Liver (tissue), 3 donors: Measurements from ENCODE around the gene TXNDC8.

Source experiments
- EGR1 ChIP-seq, 2 donors: IDR thresholded peaks; 2 replicates each; pipeline ENCODE4 v1.6.1; 2016 to 2018; ENCODE audit warnings: antibody characterized with exemption in 2 of 2, low read depth in 2 of 2
- FOXA1 ChIP-seq: IDR thresholded peaks from 2 replicates; pipeline ENCODE4 v1.6.1; 2016; ENCODE audit warnings: antibody characterized with exemption
- GABPA ChIP-seq, 2 donors: IDR thresholded peaks in 1 of 2; conservative IDR thresholded peaks in 1 of 2; 2 replicates each; pipeline ENCODE4 v1.6.1; 2016; ENCODE audit warnings: antibody characterized with exemption in 2 of 2, mild to moderate bottlenecking in 1 of 2, moderate library complexity in 1 of 2
- MAX ChIP-seq: IDR thresholded peaks from 2 replicates; pipeline ENCODE4 v1.6.1; 2016; ENCODE audit warnings: antibody characterized with exemption
- NR2F2 ChIP-seq: IDR thresholded peaks from 2 replicates; pipeline ENCODE4 v1.6.1; 2016; ENCODE audit warnings: antibody characterized with exemption
- RAD21 ChIP-seq, 2 donors: IDR thresholded peaks; 2 replicates each; pipeline ENCODE4 v1.6.1; 2016; ENCODE audit warnings: antibody characterized with exemption in 2 of 2, mild to moderate bottlenecking in 2 of 2
- RXRA ChIP-seq, 2 donors: IDR thresholded peaks; 2 replicates each; pipeline ENCODE4 v1.6.1; 2017 to 2018; ENCODE audit warnings: antibody characterized with exemption in 2 of 2, mild to moderate bottlenecking in 1 of 2
- SP1 ChIP-seq: IDR thresholded peaks from 2 replicates; pipeline ENCODE4 v1.6.1; 2018; ENCODE audit warnings: antibody characterized with exemption, mild to moderate bottlenecking
- TAF1 ChIP-seq: conservative IDR thresholded peaks from 2 replicates; pipeline ENCODE4 v1.6.1; 2016; ENCODE audit warnings: antibody characterized with exemption, mild to moderate bottlenecking
- TF ChIP-seq, protein P1 (sequence below): fragments of 150-350 bp; IDR thresholded peaks from 2 replicates; pipeline ENCODE4 v1.5.1; 2017; ENCODE audit warnings: improper control_type of control experiment, low read depth, low read length; ENCODE audit not compliant: missing input control
- TF ChIP-seq, protein P2 (sequence below): IDR thresholded peaks from 2 replicates; pipeline ENCODE4 v1.6.1; 2016; ENCODE audit warnings: antibody characterized with exemption, mild to moderate bottlenecking
- TF ChIP-seq, protein P3 (sequence below): IDR thresholded peaks from 2 replicates; pipeline ENCODE4 v1.6.1; 2016; ENCODE audit warnings: antibody characterized with exemption
- TF ChIP-seq, protein P4 (sequence below): IDR thresholded peaks from 2 replicates; pipeline ENCODE4 v1.6.1; 2016; ENCODE audit warnings: antibody characterized with exemption
- donor health status: healthy.
- donor health status: healthy.

- TF ChIP-seq, protein P1, sequence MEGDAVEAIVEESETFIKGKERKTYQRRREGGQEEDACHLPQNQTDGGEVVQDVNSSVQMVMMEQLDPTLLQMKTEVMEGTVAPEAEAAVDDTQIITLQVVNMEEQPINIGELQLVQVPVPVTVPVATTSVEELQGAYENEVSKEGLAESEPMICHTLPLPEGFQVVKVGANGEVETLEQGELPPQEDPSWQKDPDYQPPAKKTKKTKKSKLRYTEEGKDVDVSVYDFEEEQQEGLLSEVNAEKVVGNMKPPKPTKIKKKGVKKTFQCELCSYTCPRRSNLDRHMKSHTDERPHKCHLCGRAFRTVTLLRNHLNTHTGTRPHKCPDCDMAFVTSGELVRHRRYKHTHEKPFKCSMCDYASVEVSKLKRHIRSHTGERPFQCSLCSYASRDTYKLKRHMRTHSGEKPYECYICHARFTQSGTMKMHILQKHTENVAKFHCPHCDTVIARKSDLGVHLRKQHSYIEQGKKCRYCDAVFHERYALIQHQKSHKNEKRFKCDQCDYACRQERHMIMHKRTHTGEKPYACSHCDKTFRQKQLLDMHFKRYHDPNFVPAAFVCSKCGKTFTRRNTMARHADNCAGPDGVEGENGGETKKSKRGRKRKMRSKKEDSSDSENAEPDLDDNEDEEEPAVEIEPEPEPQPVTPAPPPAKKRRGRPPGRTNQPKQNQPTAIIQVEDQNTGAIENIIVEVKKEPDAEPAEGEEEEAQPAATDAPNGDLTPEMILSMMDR, result no peak
- TF ChIP-seq SP1, result peak; percentile 54
- TF ChIP-seq MAX, result no peak
- no peak for TF ChIP-seq GABPA (IDR thresholded peaks at IDR 0.05 in 1 of 2, conservative IDR thresholded peaks at IDR 0.05 in 1 of 2)
- TF ChIP-seq TAF1, result no peak
- TF ChIP-seq, protein P2, sequence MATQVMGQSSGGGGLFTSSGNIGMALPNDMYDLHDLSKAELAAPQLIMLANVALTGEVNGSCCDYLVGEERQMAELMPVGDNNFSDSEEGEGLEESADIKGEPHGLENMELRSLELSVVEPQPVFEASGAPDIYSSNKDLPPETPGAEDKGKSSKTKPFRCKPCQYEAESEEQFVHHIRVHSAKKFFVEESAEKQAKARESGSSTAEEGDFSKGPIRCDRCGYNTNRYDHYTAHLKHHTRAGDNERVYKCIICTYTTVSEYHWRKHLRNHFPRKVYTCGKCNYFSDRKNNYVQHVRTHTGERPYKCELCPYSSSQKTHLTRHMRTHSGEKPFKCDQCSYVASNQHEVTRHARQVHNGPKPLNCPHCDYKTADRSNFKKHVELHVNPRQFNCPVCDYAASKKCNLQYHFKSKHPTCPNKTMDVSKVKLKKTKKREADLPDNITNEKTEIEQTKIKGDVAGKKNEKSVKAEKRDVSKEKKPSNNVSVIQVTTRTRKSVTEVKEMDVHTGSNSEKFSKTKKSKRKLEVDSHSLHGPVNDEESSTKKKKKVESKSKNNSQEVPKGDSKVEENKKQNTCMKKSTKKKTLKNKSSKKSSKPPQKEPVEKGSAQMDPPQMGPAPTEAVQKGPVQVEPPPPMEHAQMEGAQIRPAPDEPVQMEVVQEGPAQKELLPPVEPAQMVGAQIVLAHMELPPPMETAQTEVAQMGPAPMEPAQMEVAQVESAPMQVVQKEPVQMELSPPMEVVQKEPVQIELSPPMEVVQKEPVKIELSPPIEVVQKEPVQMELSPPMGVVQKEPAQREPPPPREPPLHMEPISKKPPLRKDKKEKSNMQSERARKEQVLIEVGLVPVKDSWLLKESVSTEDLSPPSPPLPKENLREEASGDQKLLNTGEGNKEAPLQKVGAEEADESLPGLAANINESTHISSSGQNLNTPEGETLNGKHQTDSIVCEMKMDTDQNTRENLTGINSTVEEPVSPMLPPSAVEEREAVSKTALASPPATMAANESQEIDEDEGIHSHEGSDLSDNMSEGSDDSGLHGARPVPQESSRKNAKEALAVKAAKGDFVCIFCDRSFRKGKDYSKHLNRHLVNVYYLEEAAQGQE, result no peak
- no peak for TF ChIP-seq EGR1 (IDR thresholded peaks at IDR 0.05; ENCODE audit: low read depth in 2 of 2)
- no peak for TF ChIP-seq RAD21 (IDR thresholded peaks at IDR 0.05)
- no peak for TF ChIP-seq RXRA (IDR thresholded peaks at IDR 0.05)
- TF ChIP-seq, protein P3, sequence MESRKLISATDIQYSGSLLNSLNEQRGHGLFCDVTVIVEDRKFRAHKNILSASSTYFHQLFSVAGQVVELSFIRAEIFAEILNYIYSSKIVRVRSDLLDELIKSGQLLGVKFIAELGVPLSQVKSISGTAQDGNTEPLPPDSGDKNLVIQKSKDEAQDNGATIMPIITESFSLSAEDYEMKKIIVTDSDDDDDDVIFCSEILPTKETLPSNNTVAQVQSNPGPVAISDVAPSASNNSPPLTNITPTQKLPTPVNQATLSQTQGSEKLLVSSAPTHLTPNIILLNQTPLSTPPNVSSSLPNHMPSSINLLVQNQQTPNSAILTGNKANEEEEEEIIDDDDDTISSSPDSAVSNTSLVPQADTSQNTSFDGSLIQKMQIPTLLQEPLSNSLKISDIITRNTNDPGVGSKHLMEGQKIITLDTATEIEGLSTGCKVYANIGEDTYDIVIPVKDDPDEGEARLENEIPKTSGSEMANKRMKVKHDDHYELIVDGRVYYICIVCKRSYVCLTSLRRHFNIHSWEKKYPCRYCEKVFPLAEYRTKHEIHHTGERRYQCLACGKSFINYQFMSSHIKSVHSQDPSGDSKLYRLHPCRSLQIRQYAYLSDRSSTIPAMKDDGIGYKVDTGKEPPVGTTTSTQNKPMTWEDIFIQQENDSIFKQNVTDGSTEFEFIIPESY, result no peak
- TF ChIP-seq, protein P4, sequence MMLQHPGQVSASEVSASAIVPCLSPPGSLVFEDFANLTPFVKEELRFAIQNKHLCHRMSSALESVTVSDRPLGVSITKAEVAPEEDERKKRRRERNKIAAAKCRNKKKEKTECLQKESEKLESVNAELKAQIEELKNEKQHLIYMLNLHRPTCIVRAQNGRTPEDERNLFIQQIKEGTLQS, result peak; percentile 39
- no peak for TF ChIP-seq NR2F2
- TF ChIP-seq FOXA1, result no peak
Measured at GRCh38 chr9:110282018-110282738, 55.5 kb downstream of the TXNDC8 start.
